ENCODE data around the gene FBLN1. TPM values are rescaled to one million over a fixed set of nuclear protein-coding genes. Genes with fewer than 3 reads are reported as not detected.

The FBLN1 gene
- total and polyA plus RNA-seq, 9 of the 15 experiments (the other 6 are each of a cell fraction or from before 2014, with no cell fraction given): 0.66 TPM; not detected in 8

DNA sequence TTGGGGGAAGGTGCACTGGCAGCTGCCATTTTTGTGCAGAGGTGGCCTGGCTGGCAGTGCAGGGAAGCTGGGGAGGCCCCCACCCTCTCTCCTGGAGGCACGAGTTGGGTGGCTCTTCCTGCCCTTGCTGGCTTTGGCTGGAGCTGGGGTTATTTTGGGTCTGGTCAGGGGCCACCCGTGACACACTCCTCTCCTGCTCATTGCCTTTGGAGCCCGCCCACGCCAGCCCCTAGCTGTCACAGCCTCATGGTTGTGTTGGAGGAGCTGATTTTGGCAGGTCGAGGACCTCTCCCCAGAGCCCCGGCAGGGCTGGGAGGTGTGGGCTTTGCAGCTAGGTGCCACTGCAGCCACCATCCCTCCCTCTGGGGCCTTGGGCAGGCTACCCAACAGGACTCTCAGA is 21.5 kb downstream of the FBLN1 start (continued):
- TF ChIP-seq NELFE (IDR thresholded peaks at IDR 0.05; ENCODE audit: insufficient read depth, insufficient read length): no peak

DNA sequence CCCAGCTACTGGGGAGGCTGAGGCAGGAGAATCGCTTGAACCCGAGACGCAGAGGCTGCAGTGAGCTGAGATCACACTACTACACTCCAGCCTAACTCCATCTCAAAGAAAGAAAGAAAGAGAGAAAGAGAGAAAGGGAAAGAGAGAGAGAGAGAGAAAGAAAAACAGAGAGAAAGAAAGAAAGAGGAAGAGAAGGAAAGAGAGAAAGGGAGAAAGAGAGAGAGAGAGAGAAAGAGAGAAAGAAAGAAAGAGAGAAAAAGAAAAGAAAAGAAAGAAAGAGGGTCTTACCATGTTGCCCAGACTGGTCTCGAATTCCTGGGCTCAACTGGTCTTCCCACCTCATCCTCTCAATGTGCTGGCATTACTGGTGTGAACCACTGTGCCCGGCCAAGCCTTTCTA is 22.3 kb downstream of the FBLN1 start:
- H3K27me3 ChIP-seq (ENCODE audit: control insufficient read depth in 2 of 2, insufficient read depth in 2 of 2, low read length in 2 of 2): peaks cover 16 to 67% of the 10 kb centered on the region in 2 experiments
- H3K4me3 ChIP-seq: no peak overlapping the region
- H4K20me1 ChIP-seq (replicated peaks; ENCODE audit: control insufficient read depth, insufficient read depth, low read length): no peaks in the 10 kb centered on the region
- no peak for DNase-seq (ENCODE audit: extremely low read depth in 1 of 4, low spot score in 3 of 4)
- BruUV-seq (replicated peaks): no TSS peak
- no peak for ATAC-seq
- H3K36me3 ChIP-seq (ENCODE audit: control insufficient read depth, insufficient read depth, low read length): no peaks in the 10 kb centered on the region
- ChIA-PET CTCF (ENCODE audit: low intra/inter-chr PET ratio) (no interaction called here), POLR2A (interaction anchor here (0.6 kb wide), 1 partner anchor 25 kb away, joined by 3 read pairs; no protein-coding TSS in a partner anchor)
- no peak overlapping the region for H3K4me2 ChIP-seq (ENCODE audit: insufficient read depth, low read length)
- no peaks in the 10 kb centered on the region for H3K9me3 ChIP-seq (replicated peaks; ENCODE audit: control insufficient read depth, insufficient read depth, low read depth, low read length)
- FAIRE-seq: no peak
- no peak overlapping the region for H3K9ac ChIP-seq (ENCODE audit: insufficient read depth in 1 of 2, low read depth in 2 of 2, low read length in 2 of 2)
- intact Hi-C loops (cut with micrococcal nuclease) (no loop called here), in situ Hi-C loops (cut with MboI) (no loop called here)
- no peaks in the 10 kb centered on the region for H3K4me1 ChIP-seq (replicated peaks in 1 of 2; ENCODE audit: control insufficient read depth in 2 of 2, insufficient read depth in 2 of 2, low read length in 2 of 2)
- no peak overlapping the region for H3K27ac ChIP-seq (ENCODE audit: extremely low read depth, low read depth, low read length)
- H3K79me2 ChIP-seq (ENCODE audit: control insufficient read depth, insufficient read depth, low read length): no peaks in the 10 kb centered on the region
- no peak overlapping the region for H2AFZ ChIP-seq (ENCODE audit: low read depth, low read length)
- WGBS (ENCODE audit: insufficient coverage, low coverage, missing lambda C conversion rate): 0% methylated on average over 1 of the region's 5 CpGs
- H3K9me1 ChIP-seq (ENCODE audit: control insufficient read depth, insufficient read depth, low read length): no peaks in the 10 kb centered on the region
- TF ChIP-seq GATAD2B (IDR thresholded peaks at IDR 0.05; ENCODE audit: borderline replicate concordance): no peak
- no peak for TF ChIP-seq SRSF3 (IDR thresholded peaks at IDR 0.05; ENCODE audit: insufficient read depth, low read length)
- TF ChIP-seq, protein P1, sequence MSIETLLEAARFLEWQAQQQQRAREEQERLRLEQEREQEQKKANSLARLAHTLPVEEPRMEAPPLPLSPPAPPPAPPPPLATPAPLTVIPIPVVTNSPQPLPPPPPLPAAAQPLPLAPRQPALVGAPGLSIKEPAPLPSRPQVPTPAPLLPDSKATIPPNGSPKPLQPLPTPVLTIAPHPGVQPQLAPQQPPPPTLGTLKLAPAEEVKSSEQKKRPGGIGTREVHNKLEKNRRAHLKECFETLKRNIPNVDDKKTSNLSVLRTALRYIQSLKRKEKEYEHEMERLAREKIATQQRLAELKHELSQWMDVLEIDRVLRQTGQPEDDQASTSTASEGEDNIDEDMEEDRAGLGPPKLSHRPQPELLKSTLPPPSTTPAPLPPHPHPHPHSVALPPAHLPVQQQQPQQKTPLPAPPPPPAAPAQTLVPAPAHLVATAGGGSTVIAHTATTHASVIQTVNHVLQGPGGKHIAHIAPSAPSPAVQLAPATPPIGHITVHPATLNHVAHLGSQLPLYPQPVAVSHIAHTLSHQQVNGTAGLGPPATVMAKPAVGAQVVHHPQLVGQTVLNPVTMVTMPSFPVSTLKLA (conservative IDR thresholded peaks at IDR 0.05): no peak
- TF ChIP-seq SRSF1 (IDR thresholded peaks at IDR 0.05; ENCODE audit: low read depth, low read length): no peak
- no peak for TF ChIP-seq PHTF2 (CRISPR knock-in tag; IDR thresholded peaks at IDR 0.05)
- TF ChIP-seq, protein P2, sequence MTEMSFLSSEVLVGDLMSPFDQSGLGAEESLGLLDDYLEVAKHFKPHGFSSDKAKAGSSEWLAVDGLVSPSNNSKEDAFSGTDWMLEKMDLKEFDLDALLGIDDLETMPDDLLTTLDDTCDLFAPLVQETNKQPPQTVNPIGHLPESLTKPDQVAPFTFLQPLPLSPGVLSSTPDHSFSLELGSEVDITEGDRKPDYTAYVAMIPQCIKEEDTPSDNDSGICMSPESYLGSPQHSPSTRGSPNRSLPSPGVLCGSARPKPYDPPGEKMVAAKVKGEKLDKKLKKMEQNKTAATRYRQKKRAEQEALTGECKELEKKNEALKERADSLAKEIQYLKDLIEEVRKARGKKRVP (CRISPR knock-in tag; IDR thresholded peaks at IDR 0.05): no peak
- no peak for TF ChIP-seq KAT7 (CRISPR knock-in tag; IDR thresholded peaks at IDR 0.05; ENCODE audit: borderline replicate concordance)
- TF ChIP-seq, protein P3, sequence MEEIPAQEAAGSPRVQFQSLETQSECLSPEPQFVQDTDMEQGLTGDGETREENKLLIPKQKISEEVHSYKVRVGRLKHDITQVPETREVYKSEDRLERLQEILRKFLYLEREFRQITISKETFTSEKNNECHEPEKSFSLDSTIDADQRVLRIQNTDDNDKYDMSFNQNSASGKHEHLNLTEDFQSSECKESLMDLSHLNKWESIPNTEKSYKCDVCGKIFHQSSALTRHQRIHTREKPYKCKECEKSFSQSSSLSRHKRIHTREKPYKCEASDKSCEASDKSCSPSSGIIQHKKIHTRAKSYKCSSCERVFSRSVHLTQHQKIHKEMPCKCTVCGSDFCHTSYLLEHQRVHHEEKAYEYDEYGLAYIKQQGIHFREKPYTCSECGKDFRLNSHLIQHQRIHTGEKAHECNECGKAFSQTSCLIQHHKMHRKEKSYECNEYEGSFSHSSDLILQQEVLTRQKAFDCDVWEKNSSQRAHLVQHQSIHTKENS (CRISPR knock-in tag; IDR thresholded peaks at IDR 0.05): no peak
- no peak for TF ChIP-seq ILF3 (IDR thresholded peaks at IDR 0.05; ENCODE audit: borderline replicate concordance)
- TF ChIP-seq HMGN3 (IDR thresholded peaks at IDR 0.05; ENCODE audit: borderline replicate concordance, extremely low read depth, insufficient read length, low read depth, low read length): no peak
- TF ChIP-seq, protein P4, sequence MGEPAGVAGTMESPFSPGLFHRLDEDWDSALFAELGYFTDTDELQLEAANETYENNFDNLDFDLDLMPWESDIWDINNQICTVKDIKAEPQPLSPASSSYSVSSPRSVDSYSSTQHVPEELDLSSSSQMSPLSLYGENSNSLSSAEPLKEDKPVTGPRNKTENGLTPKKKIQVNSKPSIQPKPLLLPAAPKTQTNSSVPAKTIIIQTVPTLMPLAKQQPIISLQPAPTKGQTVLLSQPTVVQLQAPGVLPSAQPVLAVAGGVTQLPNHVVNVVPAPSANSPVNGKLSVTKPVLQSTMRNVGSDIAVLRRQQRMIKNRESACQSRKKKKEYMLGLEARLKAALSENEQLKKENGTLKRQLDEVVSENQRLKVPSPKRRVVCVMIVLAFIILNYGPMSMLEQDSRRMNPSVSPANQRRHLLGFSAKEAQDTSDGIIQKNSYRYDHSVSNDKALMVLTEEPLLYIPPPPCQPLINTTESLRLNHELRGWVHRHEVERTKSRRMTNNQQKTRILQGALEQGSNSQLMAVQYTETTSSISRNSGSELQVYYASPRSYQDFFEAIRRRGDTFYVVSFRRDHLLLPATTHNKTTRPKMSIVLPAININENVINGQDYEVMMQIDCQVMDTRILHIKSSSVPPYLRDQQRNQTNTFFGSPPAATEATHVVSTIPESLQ (CRISPR knock-in tag; IDR thresholded peaks at IDR 0.05): no peak
- TF ChIP-seq MYBL2 (IDR thresholded peaks at IDR 0.05; ENCODE audit: low read depth): no peak
- no peak for TF ChIP-seq MYBL2 (CRISPR knock-in tag; IDR thresholded peaks at IDR 0.05; ENCODE audit: borderline replicate concordance)
- TF ChIP-seq SLC30A9 (CRISPR knock-in tag; IDR thresholded peaks at IDR 0.05): no peak
- no peak for TF ChIP-seq SNRNP70 (optimal IDR thresholded peaks at IDR 0.05; ENCODE audit: low read depth, low read length)

Data from K562 (cell line).